ENCODE data around the gene PGA5.

GRCh38 chr11:61264371-61264770, 23.4 kb downstream of the PGA5 start:
- TF ChIP-seq CTCF (IDR thresholded peaks at IDR 0.05) (no peak), EZH2 (IDR thresholded peaks at IDR 0.05) (no peak), EZH2phosphoT487 (IDR thresholded peaks at IDR 0.05) (no peak)
